GM23248 (cell line): ENCODE results near the gene ZG16. TPM values are rescaled to one million over a fixed set of nuclear protein-coding genes. Genes with fewer than 3 reads are reported as not detected.
A peak's percentile ranks its signal among the peaks of the same experiment; 100 is the strongest.

Experiments used
- DNase-seq: peaks from one replicate; pipeline ENCODE4 v3.0.0-alpha.2; 2015
- H2AFZ ChIP-seq: fragments of 200-600 bp; sonication (generic); 2 replicates; pipeline ENCODE4 v1.6.1; 2016; ENCODE audit warnings: antibody characterized with exemption
- H3F3A ChIP-seq: fragments of 200-600 bp; sonication (generic); 2 replicates; pipeline ENCODE4 v1.6.1; 2016; ENCODE audit warnings: mild to moderate bottlenecking, antibody characterized with exemption, mixed run types; ENCODE audit not compliant: insufficient read depth
- H3K27ac ChIP-seq: fragments of 200-600 bp; sonication (generic); 2 replicates; pipeline ENCODE4 v1.5.1; 2016; ENCODE audit warnings: mild to moderate bottlenecking
- H3K27me3 ChIP-seq: fragments of 200-600 bp; sonication (generic); replicated peaks from 2 replicates; pipeline ENCODE4 v1.6.1; 2016; ENCODE audit warnings: mild to moderate bottlenecking; ENCODE audit not compliant: insufficient read depth
- H3K36me3 ChIP-seq: fragments of 200-600 bp; sonication (generic); 2 replicates; pipeline ENCODE4 v1.6.1; 2016; ENCODE audit warnings: low read depth, mild to moderate bottlenecking
- H3K4me1 ChIP-seq: fragments of 200-600 bp; sonication (generic); 2 replicates; pipeline ENCODE4 v1.6.1; 2016; ENCODE audit warnings: mild to moderate bottlenecking; ENCODE audit not compliant: insufficient read depth
- H3K4me2 ChIP-seq: fragments of 200-600 bp; sonication (generic); one replicate; pipeline ENCODE4 v1.6.1; 2016; ENCODE audit warnings: mild to moderate bottlenecking; ENCODE audit not compliant: unreplicated experiment
- H3K4me3 ChIP-seq: fragments of 200-600 bp; sonication (generic); 2 replicates; pipeline ENCODE4 v1.5.1; 2016; ENCODE audit warnings: mild to moderate bottlenecking
- H3K79me2 ChIP-seq: fragments of 200-600 bp; sonication (generic); 2 replicates; pipeline ENCODE4 v1.6.1; 2016; ENCODE audit warnings: mild to moderate bottlenecking; ENCODE audit not compliant: insufficient read depth
- H3K9ac ChIP-seq: fragments of 200-600 bp; sonication (generic); 2 replicates; pipeline ENCODE4 v1.6.1; 2016; ENCODE audit warnings: mild to moderate bottlenecking
- H3K9me2 ChIP-seq: fragments of 200-600 bp; sonication (generic); 2 replicates; pipeline ENCODE4 v1.6.1; 2016; ENCODE audit warnings: mixed run types, mild to moderate bottlenecking, moderate library complexity; ENCODE audit not compliant: insufficient read depth
- H3K9me3 ChIP-seq: fragments of 200-600 bp; sonication (generic); one replicate; pipeline ENCODE4 v1.6.1; 2017; ENCODE audit warnings: low read depth
- H4K20me1 ChIP-seq: fragments of 200-600 bp; sonication (generic); 2 replicates; pipeline ENCODE4 v1.6.0; 2016; ENCODE audit not compliant: insufficient read depth
- EZH2 ChIP-seq: fragments of 200-600 bp; sonication (generic); IDR thresholded peaks from 2 replicates; pipeline ENCODE4 v1.6.1; 2018; ENCODE audit warnings: antibody characterized with exemption, mild to moderate bottlenecking; ENCODE audit not compliant: insufficient read depth, poor library complexity, severe bottlenecking
- EZH2phosphoT487 ChIP-seq: fragments of 200-600 bp; sonication (generic); IDR thresholded peaks from 2 replicates; pipeline ENCODE4 v1.6.1; 2018; ENCODE audit warnings: antibody characterized with exemption, moderate library complexity, mild to moderate bottlenecking, low read depth; ENCODE audit not compliant: insufficient read depth
- WGBS, 2 experiments: methylation state at CpG; one replicate each; pipeline ENCODE4 v1.1.6; 2015 to 2017; ENCODE audit warnings: low lambda C conversion rate in 2 of 2, low coverage in 1 of 2; ENCODE audit errors: missing lambda C conversion rate in 2 of 2; 5-methylcytosine and 5-hydroxymethylcytosine counted together
- in situ Hi-C: fragments of 300-500 bp; cut with MboI; formaldehyde crosslinking; loops from 2 replicates; pipeline ENCODE4 v1.15.0; 2020
- polyA plus RNA-seq: library from polyadenylated mRNA; unstranded; fragments of >200 nt; fragmentation: Nextera tagmentation; extraction: Ambion mirVana; gene quantifications from 2 replicates; pipeline ENCODE4 v1.2.1, GENCODE V29; 2016
- total RNA-seq: library from RNA; depleted of rRNA; stranded (reverse); fragments of >200 nt; shearing (Covaris generic); gene quantifications from 2 replicates; pipeline ENCODE4 v1.2.3, GENCODE V29; 2014

Gene ZG16
- total and polyA plus RNA-seq, 2 experiments from 2014 or later: not detected

GRCh38 chr16:29811170-29811895, 33.3 kb downstream of the ZG16 start:
- H3K36me3 ChIP-seq: no peaks in the 10 kb centered on the region
- peaks cover 20% of the 10 kb centered on the region; the same call in 1 of the 2 replicates for H3F3A ChIP-seq
- H3K9me3 ChIP-seq: no peaks in the 10 kb centered on the region
- peak overlapping the region; percentile 89 for H3K4me2 ChIP-seq
- H3K4me3 ChIP-seq: peak overlapping the region; percentile 77
- peak overlapping the region; percentile 72 for H2AFZ ChIP-seq
- TF ChIP-seq EZH2phosphoT487: no peak
- no peak for TF ChIP-seq EZH2
- H3K9me2 ChIP-seq: no peaks in the 10 kb centered on the region
- WGBS, 2 experiments: 0 to 1% methylated on average over 20 to 31 of the region's 31 CpGs
- peaks cover 29% of the 10 kb centered on the region for H3K4me1 ChIP-seq
- H3K27ac ChIP-seq: peak overlapping the region; percentile 74
- H3K79me2 ChIP-seq: peaks cover 22% of the 10 kb centered on the region
- peak overlapping the region; percentile 71 for H3K9ac ChIP-seq
- peak; percentile 99 for DNase-seq
- H3K27me3 ChIP-seq: no peaks in the 10 kb centered on the region
- no peaks in the 10 kb centered on the region for H4K20me1 ChIP-seq
- in situ Hi-C loops: loop anchor here (10.0 kb wide), 1 partner anchor 203 kb away; the partner anchor contains the start of gene DOC2A

GRCh38 chr16:29811896-29812665, 34.0 kb downstream of the ZG16 start, which contains the start of gene PRRT2:
Gene PRRT2 (plus strand): TSS chr16:29812193. CDS start chr16:29813055, 862 bp downstream.
- Histone ChIP-seq H3F3A (peaks cover 20% of the 10 kb centered on the region; the same call in 1 of the 2 replicates), H3K4me1 (peaks cover 29% of the 10 kb centered on the region), H3K27ac (peak within 1 kb of the TSS; percentile 74), H3K79me2 (peaks cover 27% of the 10 kb centered on the region), H3K4me2 (peak within 1 kb of the TSS; percentile 89), H3K4me3 (peak within 1 kb of the TSS; percentile 77), H2AFZ (peak within 1 kb of the TSS; percentile 72), H3K9me2 (no peaks in the 10 kb centered on the region), H3K27me3 (no peaks in the 10 kb centered on the region), H3K9ac (peak within 1 kb of the TSS; percentile 71), H4K20me1 (no peaks in the 10 kb centered on the region), H3K36me3 (no peaks in the 10 kb centered on the region), H3K9me3 (no peaks in the 10 kb centered on the region)
- DNase-seq: peak; percentile 80
- WGBS, 2 experiments: 3% methylated on average over 38 to 69 of the region's 69 CpGs
- TF ChIP-seq EZH2 (no peak), EZH2phosphoT487 (no peak)
- in situ Hi-C loops: loop anchor here (10.0 kb wide), 1 partner anchor 203 kb away; the partner anchor contains the start of gene DOC2A

- DNase-seq: no peak
- 76 to 82% methylated on average over 8 to 9 of the region's 9 CpGs for WGBS, 2 experiments
- Histone ChIP-seq H3K4me1 (peaks cover 36% of the 10 kb centered on the region), H4K20me1 (no peaks in the 10 kb centered on the region), H3K4me3 (peak overlapping the region; percentile 77), H3K4me2 (peak overlapping the region; percentile 89), H3K79me2 (peaks cover 35% of the 10 kb centered on the region), H3K27ac (no peak overlapping the region), H3K9me2 (no peaks in the 10 kb centered on the region), H3K36me3 (no peaks in the 10 kb centered on the region), H3K27me3 (no peaks in the 10 kb centered on the region), H2AFZ (no peak overlapping the region), H3F3A (peaks cover 20% of the 10 kb centered on the region; the same call in 1 of the 2 replicates), H3K9ac (peak overlapping the region; percentile 71; the same call in 1 of the 2 replicates), H3K9me3 (no peaks in the 10 kb centered on the region)
- in situ Hi-C loops: loop anchor here (10.0 kb wide), 1 partner anchor 202 kb away; the partner anchor contains the start of gene DOC2A
- TF ChIP-seq EZH2: no peak
- no peak for TF ChIP-seq EZH2phosphoT487
Observed at GRCh38 chr16:29812754-29813643, 34.9 kb downstream of the ZG16 start.
